ENCODE measurements around the gene TNFAIP8L2. TPM values are rescaled to one million over a fixed set of nuclear protein-coding genes. Genes with fewer than 3 reads are reported as not detected.
"Not testable (repeated sequence)": the region's sequence is repeated elsewhere in the genome, so short reads cannot be mapped to it uniquely, and the experiment has no call there.

The TNFAIP8L2 gene
- total RNA-seq, 1 donor from 2014 or later = not detected

DNA sequence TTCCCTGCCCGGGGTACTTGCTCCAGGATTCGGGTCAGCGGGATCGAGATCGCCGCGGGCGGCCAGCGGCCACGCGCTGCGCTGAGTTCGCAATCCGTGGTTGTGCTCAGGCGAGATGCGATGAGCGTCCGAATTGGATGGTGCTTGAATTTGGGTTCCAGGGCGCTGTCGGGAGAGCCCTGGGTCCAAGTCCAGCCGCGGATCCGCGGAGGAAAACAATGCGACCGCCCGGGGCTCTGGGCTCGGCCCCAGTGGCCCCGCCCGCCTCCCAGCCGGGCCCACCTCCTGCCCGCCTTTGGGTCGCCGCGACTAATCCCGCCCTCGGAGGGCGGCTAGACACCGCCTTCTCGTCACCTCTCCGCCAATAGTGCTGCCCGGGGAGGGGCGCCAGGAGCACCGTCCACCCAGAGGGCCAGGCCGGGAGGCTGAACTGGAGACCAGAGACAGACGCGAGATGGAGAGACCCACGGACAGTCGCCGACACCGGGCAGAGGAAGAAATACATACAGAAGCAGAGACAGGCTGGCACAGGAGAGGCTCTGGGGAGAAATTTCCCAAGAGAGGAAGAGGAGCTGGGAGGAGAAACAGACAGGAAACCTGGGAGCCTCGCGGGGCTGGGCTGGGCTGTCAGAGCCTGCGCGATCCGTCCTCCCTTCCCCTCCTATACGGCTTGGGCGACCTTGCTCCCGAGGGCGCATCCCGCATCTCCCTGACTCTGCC lies 9.9 kb upstream of the TNFAIP8L2 start, which contains the start of gene SEMA6C:
SEMA6C (minus strand) TSS at position 220 of the 720 bp plus-strand sequence. CDS start 4,010 bp downstream, outside the sequence.
- ATAC-seq = peak; percentile 96

DNA sequence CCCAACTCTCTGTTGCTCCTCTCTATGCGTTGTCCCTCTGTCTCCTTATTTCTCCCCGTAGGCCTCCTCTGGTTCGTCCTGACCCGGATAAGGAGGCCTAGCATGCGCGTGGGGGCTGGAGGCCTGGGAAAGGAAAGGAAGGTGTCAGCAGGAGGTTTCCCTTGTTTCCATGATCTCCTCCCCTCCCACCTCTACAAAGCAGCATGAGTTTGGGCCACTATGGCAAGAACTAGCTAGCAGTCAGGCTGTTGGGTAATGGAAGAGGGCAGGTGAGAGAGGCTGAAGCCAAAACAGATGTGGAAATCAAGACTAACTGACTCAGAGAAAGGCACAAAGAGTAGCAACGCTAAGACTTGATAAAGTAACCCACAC lies 9.3 kb upstream of the TNFAIP8L2 start:
- peak; percentile 24 for ATAC-seq

DNA sequence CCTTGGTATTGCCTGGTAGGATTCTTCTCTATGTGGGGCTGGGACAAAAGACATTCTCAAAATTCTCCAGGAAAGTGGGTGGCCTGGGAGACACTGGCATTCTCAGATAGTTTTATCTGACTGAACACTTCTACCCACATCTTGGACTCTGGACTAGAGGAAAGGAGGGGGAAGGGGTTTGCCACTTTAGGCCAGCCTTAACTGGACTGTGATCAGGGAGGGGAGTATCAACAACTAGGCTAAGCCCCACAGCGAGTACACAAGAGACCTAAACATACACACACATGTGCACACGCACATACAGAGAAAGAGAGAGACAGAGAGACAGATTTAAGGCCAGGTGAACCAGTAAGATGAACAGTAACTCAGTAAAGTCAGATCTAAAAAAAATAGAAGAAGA lies 8.8 kb upstream of the TNFAIP8L2 start:
- ATAC-seq = no peak

DNA sequence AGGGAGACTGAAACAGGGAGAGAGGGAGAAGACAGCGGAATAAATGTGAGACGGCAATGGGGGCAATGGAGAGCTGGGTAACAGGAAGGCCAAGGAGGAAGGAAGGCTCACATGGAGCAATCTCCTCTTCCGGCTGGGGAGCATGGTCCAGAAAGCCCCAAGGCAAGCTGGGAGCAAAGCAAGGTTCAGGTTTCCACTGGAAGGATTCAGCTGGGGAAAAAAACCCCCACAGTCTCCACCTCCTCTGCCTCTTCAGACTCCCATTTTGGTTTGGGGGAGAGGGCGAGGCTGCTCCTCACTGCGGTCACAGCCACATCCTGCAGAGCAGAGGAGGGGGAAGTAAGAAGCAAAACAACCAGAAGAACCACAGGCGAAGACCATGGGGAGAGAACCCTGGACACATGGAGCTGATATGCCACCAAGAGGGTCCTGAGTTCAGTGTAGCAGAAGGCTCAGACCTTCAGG lies 650 bp downstream of the TNFAIP8L2 start:
- ATAC-seq = peak; percentile 4

DNA sequence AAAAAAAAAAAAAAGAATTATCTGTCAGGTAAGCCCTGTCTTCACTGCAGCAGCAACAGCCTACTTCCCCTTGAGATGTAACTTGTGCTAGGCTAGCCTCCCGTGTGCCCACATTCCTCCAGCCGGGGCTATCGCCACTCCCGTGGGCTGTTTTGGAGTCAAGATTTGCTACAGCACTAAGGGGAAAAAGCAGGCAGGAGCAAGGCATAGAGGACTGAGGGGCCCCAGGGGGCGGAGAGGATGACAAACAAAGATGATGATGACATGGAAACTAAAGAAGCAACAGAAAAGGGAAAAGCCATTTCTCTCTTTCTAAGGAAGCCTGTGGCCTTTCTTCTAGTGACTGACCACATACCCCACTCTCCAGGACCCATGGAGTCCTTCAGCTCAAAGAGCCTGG lies 1.9 kb downstream of the TNFAIP8L2 start:
- ATAC-seq = no peak

DNA sequence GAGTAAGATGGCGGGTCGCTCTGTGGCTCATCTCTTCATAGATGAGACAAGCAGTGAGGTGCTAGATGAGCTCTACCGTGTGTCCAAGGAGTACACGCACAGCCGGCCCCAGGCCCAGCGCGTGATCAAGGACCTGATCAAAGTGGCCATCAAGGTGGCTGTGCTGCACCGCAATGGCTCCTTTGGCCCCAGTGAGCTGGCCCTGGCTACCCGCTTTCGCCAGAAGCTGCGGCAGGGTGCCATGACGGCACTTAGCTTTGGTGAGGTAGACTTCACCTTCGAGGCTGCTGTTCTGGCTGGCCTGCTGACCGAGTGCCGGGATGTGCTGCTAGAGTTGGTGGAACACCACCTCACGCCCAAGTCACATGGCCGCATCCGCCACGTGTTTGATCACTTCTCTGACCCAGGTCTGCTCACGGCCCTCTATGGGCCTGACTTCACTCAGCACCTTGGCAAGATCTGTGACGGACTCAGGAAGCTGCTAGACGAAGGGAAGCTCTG lies 2.4 kb downstream of the TNFAIP8L2 start:
- ATAC-seq = no peak

DNA sequence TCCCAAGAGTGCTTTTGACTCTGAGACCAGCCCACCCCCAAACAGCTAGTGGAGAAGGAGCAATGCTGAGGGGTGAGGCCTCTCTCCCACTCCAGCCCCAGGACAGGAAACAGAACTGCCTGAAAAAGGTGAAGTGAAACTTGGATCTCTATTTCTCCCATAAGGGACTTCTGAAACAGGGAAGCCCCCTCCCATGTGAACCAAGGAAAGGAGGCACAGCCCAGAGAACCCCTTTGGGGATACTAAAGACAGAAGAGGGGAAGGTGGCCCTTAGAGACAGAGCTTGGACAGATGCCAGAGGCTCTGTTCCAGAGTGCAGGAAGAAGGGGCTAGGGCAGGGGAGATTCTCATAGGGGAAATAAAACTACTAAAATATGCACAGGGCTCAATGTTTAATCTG lies 2.9 kb downstream of the TNFAIP8L2 start:
- ATAC-seq = no peak

DNA sequence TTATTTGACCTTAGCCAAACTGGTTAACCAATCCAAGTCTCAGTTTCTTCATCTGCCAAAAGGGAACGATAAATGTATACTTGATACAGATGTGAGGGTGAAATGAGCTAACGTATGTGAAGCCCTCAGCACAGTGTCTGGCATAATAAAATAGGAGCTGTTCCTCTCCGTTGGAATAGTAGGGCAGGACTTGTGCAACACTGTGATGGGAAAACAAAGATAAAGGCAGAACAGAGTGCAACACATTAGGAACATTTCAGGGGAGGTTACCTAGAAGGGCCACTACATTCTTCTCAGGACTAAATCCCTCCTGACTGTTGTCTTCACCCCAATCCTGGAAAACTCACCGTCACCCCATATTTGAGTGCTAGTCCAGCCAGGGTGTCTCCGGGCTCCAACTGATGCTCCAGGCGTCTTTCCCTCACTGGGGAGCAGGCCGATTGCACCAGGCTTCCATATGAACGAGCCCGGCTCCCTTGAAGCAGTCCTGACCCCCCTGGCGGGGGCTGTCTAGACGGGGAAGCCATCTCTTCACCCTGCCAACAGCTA lies 8.4 kb downstream of the TNFAIP8L2 start:
- ATAC-seq = peak; percentile 20

DNA sequence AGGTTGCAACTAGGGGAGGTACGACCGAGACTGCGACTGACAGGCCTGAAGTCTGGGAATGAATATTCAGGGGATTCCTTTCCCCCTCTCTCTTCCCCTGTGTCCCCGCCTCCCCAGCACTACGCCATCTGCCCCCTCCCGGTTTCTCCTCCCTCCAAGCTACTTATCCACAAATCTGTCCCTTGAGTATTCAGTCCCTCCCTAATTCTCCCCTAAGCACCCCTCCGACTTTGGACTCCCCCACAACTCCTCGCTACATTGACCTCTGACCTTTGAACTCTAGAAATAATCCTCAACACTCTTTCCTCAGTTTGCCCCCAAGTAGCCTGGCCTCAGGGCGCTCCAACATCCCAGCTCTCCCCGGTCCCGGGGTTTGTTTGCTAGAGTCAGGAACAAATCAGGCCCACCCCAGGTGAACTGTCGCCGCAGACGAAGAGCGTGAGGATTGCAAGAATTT lies 8.9 kb downstream of the TNFAIP8L2 start:
- ATAC-seq = no peak

DNA sequence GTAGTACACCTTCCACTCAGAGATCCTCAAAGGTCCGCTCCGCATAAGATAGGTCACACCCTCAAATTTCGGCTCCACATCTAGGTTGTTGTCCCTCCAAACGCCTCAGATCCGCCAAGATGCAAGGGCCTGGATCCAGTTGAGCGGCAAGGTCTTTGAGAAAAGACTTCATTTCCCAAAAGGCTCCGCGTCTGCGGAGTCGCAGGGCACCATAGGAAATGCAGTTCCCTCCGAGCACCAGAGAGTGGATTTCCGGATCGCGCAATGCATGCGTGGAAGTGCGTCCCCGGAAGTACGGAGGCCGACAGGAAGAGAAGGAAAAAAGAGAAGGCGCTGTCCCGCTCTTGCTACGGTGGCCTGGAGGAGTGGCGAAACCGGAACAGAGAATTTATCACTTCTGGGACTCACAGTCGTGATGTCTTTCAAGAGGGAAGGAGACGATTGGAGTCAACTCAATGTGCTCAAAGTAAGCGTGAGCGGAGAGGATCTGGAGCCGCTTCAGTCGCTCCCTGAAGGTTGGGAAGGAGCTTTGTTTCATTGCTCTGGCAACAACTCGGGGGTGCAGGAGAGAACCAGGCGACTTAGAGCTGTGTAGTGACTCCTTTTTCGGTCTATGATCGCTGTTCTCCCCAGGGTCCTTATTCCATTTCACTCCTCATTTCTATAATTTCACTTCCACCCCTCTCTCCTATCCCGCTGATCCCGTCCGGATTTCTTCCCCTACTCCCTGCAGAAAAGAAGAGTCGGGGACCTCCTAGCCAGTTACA lies 9.5 kb downstream of the TNFAIP8L2 start, which contains the start of the genes LYSMD1 and SCNM1:
LYSMD1 (minus strand) TSS at position 165 of the 767 bp plus-strand sequence. CDS start 644 bp downstream, outside the sequence.
SCNM1 (plus strand) TSS at position 407 of the 767 bp plus-strand sequence; CDS start at position 416, 9 bp downstream.
- peak; percentile 93 for ATAC-seq

DNA sequence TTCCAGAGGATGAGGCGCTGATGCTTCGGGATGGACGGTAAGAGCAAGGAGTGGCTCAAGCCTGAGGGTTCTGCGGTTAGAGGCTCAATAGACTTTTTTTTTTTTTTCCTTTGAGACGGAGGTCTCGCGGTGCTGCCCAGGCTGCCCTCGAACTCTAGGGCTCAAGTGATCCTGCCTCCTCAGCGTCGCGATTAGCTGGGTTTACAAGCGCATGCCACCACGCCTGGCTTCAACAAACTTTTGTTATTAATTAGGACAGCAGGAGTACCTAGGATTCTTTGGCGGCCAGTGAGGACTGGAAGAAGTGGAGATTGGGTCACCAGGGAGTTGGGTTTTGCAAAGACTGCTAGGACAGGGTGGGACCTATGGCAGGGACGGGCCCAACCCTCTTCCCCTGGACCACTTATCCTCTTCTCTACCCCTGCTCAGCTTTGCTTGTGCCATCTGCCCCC lies 10.1 kb downstream of the TNFAIP8L2 start:
- peak; percentile 32 for ATAC-seq

DNA sequence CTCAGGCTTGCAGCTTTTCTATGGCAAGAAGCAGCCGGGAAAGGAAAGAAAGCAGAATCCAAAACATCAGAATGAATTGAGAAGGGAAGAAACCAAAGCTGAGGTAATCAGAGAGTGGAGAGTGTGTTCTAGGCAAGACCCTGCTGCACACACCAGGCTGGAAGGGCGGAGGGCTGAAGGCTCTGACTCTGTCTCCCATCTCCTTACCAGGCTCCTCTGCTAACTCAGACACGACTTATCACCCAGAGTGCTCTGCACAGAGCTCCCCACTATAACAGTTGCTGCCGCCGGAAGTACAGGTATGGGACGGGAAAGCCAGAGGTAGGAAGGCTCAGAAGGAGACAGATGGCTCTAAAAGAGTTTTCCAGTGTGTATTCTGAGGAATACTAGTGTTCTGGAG lies 10.7 kb downstream of the TNFAIP8L2 start:
- ATAC-seq = no peak

DNA sequence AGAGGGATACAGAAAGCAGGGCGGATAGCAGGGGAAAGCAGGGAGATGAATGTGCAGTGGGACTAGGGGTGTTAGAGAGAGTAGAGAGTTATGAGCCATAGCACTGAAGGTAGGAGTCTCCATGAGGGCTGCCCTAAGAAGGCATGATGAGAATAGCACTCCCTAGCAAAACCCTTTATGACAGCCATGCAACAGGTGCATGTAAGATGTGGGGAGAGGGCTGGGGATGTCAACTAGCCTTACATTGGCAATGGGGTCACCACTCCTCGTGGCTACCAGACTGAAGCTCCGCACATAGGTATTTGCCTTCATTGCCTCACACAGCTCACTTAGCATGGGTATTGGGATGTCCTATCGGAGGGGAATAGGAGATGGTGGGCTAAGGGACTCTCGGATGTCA lies 14.7 kb downstream of the TNFAIP8L2 start:
- no peak for ATAC-seq

DNA sequence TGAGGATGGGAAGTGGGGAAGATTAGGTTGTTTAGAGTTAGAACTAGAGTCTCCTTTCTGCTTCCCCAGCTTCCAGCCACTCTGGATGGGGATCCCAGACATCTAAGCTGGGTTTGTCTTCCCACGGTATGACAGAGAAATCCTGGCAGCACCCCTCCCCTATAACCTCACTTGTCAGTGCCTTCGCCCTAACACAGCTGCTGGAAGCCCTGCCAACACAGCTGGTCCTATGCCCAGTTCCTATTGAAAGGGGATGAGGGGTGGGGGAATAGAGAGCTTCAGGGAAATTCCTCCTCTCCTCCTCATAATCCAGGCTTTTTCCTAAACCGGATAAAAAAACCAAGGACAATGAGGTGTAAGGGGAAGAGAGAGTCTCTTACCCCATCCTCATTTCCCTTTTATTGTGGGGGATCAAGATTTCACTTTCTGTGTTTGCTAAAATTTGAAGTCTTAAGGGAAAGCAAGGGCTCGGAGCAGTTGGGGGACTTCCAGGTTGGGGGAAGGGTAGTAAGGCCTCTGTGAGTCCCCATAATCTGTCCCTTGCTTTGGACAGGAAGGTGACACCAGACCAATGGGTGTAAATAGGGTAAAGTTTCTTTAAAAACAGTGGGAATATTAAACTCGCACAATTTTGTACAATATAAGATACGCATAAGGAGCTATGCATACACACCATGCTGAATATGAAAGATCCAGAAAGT lies 18.7 kb downstream of the TNFAIP8L2 start:
- ATAC-seq = no peak

DNA sequence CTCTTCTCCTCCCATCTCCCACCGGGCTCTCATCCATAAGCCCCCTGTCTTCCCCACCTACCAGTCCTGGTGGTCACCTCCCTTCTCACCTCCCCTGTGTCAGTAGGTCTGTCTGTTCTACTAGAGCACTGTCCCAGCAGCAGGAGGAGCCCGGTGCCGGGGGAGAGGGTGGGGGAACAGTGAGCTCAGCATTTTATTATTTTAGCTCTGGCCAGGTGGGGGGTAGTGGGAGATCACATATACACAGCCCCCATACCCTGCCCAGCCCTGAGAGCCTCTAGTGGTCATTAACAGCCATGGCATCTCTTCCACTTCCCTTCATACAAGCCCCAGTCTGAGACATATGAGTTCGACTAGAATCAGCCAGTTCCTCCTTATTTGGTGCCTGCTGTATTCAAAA lies 19.4 kb downstream of the TNFAIP8L2 start, which contains the start of gene TMOD4:
TMOD4 (minus strand) TSS at position 119 of the 400 bp plus-strand sequence. CDS start 1,106 bp downstream, outside the sequence.
- ATAC-seq = peak; percentile 26

DNA sequence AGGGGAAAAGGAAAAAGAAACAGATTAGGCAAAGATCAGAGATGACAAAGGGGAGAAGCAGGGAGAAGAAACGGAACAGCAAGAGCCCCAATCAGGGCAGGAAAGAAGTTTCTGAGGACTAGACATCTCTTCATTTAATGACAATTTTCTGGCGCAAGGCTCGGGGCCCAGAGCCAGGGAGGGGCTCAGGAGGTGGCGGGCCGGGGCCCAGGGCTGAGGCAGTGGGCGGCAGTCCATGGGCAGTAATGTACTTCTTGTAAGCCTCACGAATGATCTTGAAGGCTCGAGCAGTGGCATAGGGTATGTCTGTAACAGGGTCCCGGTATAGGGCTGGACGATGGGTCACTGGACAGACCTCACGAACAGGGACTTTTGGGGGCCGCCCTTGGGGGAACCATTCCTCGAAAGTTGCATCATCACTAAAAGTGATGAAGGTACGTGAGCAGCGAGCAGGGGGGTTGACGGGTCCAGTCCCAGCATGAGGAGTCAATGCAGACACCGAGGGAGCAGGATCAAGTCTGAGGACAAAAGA lies 20.1 kb downstream of the TNFAIP8L2 start:
- ATAC-seq = no peak

DNA sequence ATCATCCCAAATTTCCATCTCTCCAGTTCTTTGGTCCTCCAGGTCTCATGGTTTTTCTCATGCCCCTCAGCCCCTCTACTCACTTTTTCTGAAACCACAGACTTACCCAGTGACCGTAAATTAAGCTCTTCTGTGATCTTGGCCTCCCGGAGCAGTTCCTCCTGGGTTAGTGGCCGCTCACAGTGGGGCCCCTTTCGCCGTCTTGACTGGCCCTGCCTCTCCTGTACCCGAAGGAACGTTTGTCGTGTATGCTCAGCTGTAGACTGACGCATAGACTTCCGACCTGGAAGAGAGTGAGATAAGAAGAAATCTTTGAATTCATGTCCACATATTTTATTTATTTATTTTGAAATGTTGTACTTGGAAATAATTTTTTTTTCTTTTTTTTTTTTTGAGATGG lies 27.8 kb downstream of the TNFAIP8L2 start:
- no peak for ATAC-seq

DNA sequence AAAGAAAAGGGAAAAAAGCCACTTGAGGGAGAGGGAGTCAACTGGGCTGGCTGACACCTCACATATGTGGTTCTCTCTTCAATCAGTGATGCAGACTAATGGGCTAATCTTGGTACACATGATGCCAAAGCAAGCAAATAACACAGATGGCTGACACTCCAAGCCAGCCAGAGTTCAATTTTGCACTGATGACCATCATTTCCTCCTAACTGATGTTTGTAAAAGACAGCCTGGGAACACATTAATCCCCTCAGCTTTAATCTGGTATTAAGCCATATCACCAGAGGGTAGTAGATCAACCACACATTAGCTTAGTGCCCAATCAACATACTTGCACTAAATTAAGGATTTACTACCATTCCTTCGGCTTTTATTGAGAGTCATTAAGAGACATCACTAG lies 30.8 kb downstream of the TNFAIP8L2 start:
- no peak for ATAC-seq

DNA sequence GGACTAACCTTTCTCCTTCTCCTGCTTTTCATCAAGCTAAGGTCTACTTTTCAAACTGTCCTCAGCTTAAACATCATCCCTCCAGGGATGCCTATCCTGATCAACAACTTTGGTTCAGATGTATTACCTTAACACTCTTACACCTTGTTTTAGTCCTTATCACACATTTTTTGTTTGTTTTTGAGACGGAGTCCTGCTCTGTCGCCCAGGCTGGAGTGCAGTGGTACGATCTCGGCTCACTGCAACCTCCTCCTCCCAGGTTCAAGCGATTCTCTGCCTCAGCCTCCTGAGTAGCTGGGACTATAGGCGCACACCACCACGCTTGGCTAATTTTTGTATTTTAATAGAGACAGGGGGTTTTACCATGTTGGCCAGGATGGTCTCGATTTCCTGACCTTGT lies 32.2 kb downstream of the TNFAIP8L2 start:
- not testable (repeated sequence) for ATAC-seq

DNA sequence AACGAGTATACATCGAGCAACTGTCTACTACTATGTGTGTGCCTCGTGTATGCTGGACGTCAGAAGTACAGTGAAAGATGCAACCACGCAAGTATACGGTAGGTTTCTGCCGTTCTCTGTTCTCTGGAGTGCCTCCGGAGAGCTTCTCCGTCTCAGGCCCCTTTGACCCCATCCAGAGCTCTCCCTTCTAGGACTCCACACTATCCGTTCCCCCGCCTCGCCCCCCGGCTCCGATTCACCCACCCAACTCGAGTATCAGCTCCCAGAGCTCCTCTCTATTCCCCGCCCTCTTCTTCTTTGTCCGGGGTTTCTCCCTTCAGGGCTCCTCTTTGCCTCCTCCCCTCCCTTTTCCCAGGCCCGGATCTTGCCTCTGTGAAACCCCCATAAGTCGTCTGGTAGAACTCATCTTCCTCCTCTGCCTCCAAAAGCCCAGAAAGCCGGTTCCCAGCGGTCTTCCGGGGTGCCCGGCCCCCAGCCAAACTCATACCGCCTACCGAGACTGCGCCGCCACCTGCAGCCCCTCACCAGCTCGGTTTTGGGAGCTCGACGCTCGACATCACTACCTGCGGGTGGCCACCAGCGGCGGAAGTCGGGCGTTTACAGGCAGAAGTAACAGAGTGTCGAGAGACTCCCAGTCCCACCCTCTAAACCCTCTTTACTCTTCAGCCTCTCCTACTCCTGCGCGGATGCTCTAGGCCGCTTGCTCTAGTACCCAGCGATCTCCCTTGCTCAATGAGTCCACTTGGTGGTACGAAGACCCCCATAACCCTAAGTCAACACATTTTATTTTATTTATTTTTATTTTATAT lies 33.4 kb downstream of the TNFAIP8L2 start, which contains the start of gene VPS72:
VPS72 (minus strand) TSS at position 561 of the 809 bp plus-strand sequence; CDS start at position 485, 76 bp downstream.
- ATAC-seq = peak; percentile 91

DNA sequence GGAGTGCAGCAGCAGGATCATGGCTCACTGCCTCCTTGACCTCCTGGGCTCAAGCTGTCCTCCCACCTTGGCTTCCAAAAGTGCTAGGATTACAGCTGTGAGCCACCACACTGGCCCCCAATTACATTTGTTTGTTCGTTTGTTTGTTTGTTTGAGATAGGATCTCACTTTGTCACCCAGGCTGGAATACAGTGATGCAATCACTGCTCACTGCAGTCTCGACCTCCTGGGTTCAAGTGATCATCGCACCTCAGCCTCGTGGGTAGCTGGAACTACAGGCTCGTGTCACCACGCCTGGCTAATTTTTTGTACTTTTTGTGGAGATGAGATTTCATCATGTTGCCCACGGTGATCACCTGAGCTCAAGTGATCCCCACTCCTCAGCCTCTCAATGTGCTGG lies 35.6 kb downstream of the TNFAIP8L2 start:
- no peak for ATAC-seq

All from esophagus mucosa (tissue), 1 donor.